ENCODE data around the gene PCDHGC4.

Gene PCDHGC4

GRCh38 chr5:141493500-141494422 is 8.9 kb downstream of the PCDHGC4 start:
- Histone ChIP-seq H3K4me1 (ENCODE audit: low read length) (no peaks in the 10 kb centered on the region), H3K9ac (ENCODE audit: low read length) (no peak overlapping the region), H2AFZ (ENCODE audit: low read depth, low read length) (no peak overlapping the region), H3K4me3 (ENCODE audit: low read length) (no peak overlapping the region), H3K9me3 (ENCODE audit: insufficient read depth, low read length) (no peaks in the 10 kb centered on the region), H3K27ac (ENCODE audit: low read length) (no peak overlapping the region), H3K79me2 (ENCODE audit: low read length) (no peaks in the 10 kb centered on the region), H3K27me3 (ENCODE audit: low read depth, low read length) (no peaks in the 10 kb centered on the region), H4K20me1 (ENCODE audit: insufficient read depth, low read length) (no peaks in the 10 kb centered on the region), H3K36me3 (replicated peaks; ENCODE audit: low read depth, low read length) (no peaks in the 10 kb centered on the region), H3K4me2 (ENCODE audit: low read length) (no peak overlapping the region)
- TF ChIP-seq CTCF (IDR thresholded peaks at IDR 0.05; ENCODE audit: low read depth, low read length): no peak
- no peak for TF ChIP-seq EZH2phosphoT487 (IDR thresholded peaks at IDR 0.05; ENCODE audit: low read depth)

- no peaks in the 10 kb centered on the region for H3K27me3 ChIP-seq (ENCODE audit: low read depth, low read length)
- no peak overlapping the region for H3K9ac ChIP-seq (ENCODE audit: low read length)
- H3K79me2 ChIP-seq (ENCODE audit: low read length): no peaks in the 10 kb centered on the region
- no peak overlapping the region for H3K27ac ChIP-seq (ENCODE audit: low read length)
- no peak overlapping the region for H2AFZ ChIP-seq (ENCODE audit: low read depth, low read length)
- H3K4me1 ChIP-seq (ENCODE audit: low read length): no peaks in the 10 kb centered on the region
- no peaks in the 10 kb centered on the region for H4K20me1 ChIP-seq (ENCODE audit: insufficient read depth, low read length)
- no peaks in the 10 kb centered on the region for H3K36me3 ChIP-seq (replicated peaks; ENCODE audit: low read depth, low read length)
- no peak overlapping the region for H3K4me2 ChIP-seq (ENCODE audit: low read length)
- H3K4me3 ChIP-seq (ENCODE audit: low read length): no peak overlapping the region
- no peaks in the 10 kb centered on the region for H3K9me3 ChIP-seq (ENCODE audit: insufficient read depth, low read length)
- no peak for TF ChIP-seq CTCF (IDR thresholded peaks at IDR 0.05; ENCODE audit: low read depth, low read length)
- no peak for TF ChIP-seq EZH2phosphoT487 (IDR thresholded peaks at IDR 0.05; ENCODE audit: low read depth)
Measured at GRCh38 chr5:141494761-141495452, 10.1 kb downstream of the PCDHGC4 start.

GRCh38 chr5:141495453-141495811 is 10.6 kb downstream of the PCDHGC4 start:
- Histone ChIP-seq H3K79me2 (ENCODE audit: low read length) (no peaks in the 10 kb centered on the region), H3K36me3 (replicated peaks; ENCODE audit: low read depth, low read length) (no peaks in the 10 kb centered on the region), H3K27ac (ENCODE audit: low read length) (no peak overlapping the region), H3K4me1 (ENCODE audit: low read length) (no peaks in the 10 kb centered on the region), H3K4me2 (ENCODE audit: low read length) (no peak overlapping the region), H3K27me3 (ENCODE audit: low read depth, low read length) (no peaks in the 10 kb centered on the region), H3K4me3 (ENCODE audit: low read length) (no peak overlapping the region), H3K9ac (ENCODE audit: low read length) (no peak overlapping the region), H3K9me3 (ENCODE audit: insufficient read depth, low read length) (no peaks in the 10 kb centered on the region), H2AFZ (ENCODE audit: low read depth, low read length) (no peak overlapping the region), H4K20me1 (ENCODE audit: insufficient read depth, low read length) (no peaks in the 10 kb centered on the region)
- TF ChIP-seq CTCF (IDR thresholded peaks at IDR 0.05; ENCODE audit: low read depth, low read length): no peak
- no peak for TF ChIP-seq EZH2phosphoT487 (IDR thresholded peaks at IDR 0.05; ENCODE audit: low read depth)

- H2AFZ ChIP-seq (ENCODE audit: low read depth, low read length): no peak overlapping the region
- no peaks in the 10 kb centered on the region for H3K4me1 ChIP-seq (ENCODE audit: low read length)
- H3K36me3 ChIP-seq (replicated peaks; ENCODE audit: low read depth, low read length): no peaks in the 10 kb centered on the region
- H3K27me3 ChIP-seq (ENCODE audit: low read depth, low read length): no peaks in the 10 kb centered on the region
- no peak overlapping the region for H3K27ac ChIP-seq (ENCODE audit: low read length)
- H3K9ac ChIP-seq (ENCODE audit: low read length): no peak overlapping the region
- H3K4me3 ChIP-seq (ENCODE audit: low read length): no peak overlapping the region
- H3K4me2 ChIP-seq (ENCODE audit: low read length): no peak overlapping the region
- TF ChIP-seq EZH2phosphoT487 (IDR thresholded peaks at IDR 0.05; ENCODE audit: low read depth): no peak
- no peak for TF ChIP-seq CTCF (IDR thresholded peaks at IDR 0.05; ENCODE audit: low read depth, low read length)
- no peaks in the 10 kb centered on the region for H3K79me2 ChIP-seq (ENCODE audit: low read length)
- H3K9me3 ChIP-seq (ENCODE audit: insufficient read depth, low read length): no peaks in the 10 kb centered on the region
- no peaks in the 10 kb centered on the region for H4K20me1 ChIP-seq (ENCODE audit: insufficient read depth, low read length)
Measured at GRCh38 chr5:141496038-141496437, 11.2 kb downstream of the PCDHGC4 start.

All from OCI-LY3 (cell line).